Measurements from ENCODE around the gene LONP1. TPM values are rescaled to one million over a fixed set of nuclear protein-coding genes. Genes with fewer than 3 reads are reported as not detected.

The LONP1 gene
- total RNA-seq, 4 donors from 2014 or later = 40.9 to 81.7 (median 61.2) TPM

DNA sequence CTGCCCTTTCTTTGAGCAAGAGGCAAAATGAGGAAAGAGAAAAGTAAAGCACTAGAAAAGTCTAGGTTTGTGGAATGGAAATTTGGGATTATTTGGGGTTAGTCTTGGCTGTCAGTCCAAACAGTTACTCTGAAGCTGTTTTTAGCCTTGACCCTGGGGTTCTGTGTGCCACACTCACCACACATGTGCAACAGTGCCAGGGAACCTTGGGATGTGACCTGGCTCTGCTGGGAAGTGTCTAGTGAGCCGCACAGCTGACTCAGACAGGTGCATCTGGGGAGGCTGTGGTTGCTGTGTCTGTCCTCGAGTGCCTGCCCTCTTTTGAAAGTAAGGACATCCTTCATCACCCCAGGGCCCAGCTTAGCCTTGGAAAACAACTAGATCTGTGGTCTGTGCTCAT lies 55.4 kb downstream of the LONP1 start:
- intact Hi-C loops (cut with DNase I; ENCODE audit: low total_unique reads) = loop anchor here (10.0 kb wide), 1 partner anchor 50 kb away; no protein-coding TSS in a partner anchor
- no peak overlapping the region for H3K4me3 ChIP-seq (ENCODE audit: low read depth, poor library complexity, severe bottlenecking)
- TF ChIP-seq POLR2A (IDR thresholded peaks at IDR 0.05) = no peak
- TF ChIP-seq, protein P1, sequence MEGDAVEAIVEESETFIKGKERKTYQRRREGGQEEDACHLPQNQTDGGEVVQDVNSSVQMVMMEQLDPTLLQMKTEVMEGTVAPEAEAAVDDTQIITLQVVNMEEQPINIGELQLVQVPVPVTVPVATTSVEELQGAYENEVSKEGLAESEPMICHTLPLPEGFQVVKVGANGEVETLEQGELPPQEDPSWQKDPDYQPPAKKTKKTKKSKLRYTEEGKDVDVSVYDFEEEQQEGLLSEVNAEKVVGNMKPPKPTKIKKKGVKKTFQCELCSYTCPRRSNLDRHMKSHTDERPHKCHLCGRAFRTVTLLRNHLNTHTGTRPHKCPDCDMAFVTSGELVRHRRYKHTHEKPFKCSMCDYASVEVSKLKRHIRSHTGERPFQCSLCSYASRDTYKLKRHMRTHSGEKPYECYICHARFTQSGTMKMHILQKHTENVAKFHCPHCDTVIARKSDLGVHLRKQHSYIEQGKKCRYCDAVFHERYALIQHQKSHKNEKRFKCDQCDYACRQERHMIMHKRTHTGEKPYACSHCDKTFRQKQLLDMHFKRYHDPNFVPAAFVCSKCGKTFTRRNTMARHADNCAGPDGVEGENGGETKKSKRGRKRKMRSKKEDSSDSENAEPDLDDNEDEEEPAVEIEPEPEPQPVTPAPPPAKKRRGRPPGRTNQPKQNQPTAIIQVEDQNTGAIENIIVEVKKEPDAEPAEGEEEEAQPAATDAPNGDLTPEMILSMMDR (IDR thresholded peaks at IDR 0.05) = no peak
- WGBS, 2 donors = 85 to 89% methylated on average over 2 of the region's 2 CpGs
- no peak for DNase-seq (ENCODE audit: low spot score in 2 of 2)

DNA sequence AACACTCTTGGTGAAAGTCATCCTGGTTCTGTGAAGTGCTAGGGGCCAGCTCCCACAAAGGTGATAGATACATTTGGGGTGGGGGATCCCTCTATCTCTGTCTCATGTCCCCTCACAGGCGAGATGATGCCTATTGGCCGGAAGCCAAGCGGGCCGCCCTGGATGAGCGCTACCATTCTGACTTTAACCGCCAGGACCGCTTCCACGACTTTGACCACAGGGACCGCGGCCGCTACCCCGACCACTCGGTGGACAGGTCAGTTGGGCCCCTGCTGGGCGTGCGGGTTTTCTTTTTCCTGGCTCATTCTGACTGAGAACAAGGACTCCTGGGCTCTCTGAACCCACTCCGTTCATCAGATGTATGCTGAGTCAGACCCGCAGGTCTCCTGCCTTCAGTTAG lies 56.0 kb downstream of the LONP1 start:
- intact Hi-C loops (cut with DNase I; ENCODE audit: low total_unique reads) = loop anchor here (10.0 kb wide), 1 partner anchor 49 kb away; no protein-coding TSS in a partner anchor
- WGBS, 2 donors = 91 to 95% methylated on average over 17 of the region's 17 CpGs
- no peak overlapping the region for H3K4me3 ChIP-seq (ENCODE audit: low read depth, poor library complexity, severe bottlenecking)
- TF ChIP-seq POLR2A (IDR thresholded peaks at IDR 0.05) = no peak
- TF ChIP-seq, protein P1 (IDR thresholded peaks at IDR 0.05) = no peak
- DNase-seq (ENCODE audit: low spot score in 2 of 2) = no peak

DNA sequence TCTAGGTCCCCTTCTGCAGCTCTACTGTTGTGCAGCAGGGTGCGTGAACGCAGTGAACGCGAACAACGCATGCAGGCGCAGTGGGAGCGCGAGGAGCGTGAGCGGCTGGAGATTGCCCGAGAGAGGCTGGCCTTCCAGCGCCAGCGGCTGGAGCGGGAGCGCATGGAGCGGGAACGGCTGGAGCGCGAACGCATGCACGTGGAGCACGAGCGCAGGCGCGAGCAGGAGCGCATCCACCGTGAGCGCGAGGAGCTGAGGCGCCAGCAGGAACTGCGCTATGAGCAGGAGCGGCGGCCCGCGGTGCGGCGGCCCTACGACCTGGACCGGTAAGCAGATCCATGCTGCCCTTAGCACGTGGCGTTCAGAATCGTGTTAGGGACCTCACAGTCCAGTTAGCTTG lies 58.5 kb downstream of the LONP1 start:
- no peak for TF ChIP-seq POLR2A (IDR thresholded peaks at IDR 0.05)
- TF ChIP-seq, protein P1 (IDR thresholded peaks at IDR 0.05) = no peak
- WGBS, 2 donors = 96 to 97% methylated on average over 42 of the region's 42 CpGs
- H3K4me3 ChIP-seq (ENCODE audit: low read depth, poor library complexity, severe bottlenecking) = no peak overlapping the region
- no peak for DNase-seq (ENCODE audit: low spot score in 2 of 2)
- intact Hi-C loops (cut with DNase I; ENCODE audit: low total_unique reads) = loop anchor here (10.0 kb wide), 1 partner anchor 47 kb away; no protein-coding TSS in a partner anchor

DNA sequence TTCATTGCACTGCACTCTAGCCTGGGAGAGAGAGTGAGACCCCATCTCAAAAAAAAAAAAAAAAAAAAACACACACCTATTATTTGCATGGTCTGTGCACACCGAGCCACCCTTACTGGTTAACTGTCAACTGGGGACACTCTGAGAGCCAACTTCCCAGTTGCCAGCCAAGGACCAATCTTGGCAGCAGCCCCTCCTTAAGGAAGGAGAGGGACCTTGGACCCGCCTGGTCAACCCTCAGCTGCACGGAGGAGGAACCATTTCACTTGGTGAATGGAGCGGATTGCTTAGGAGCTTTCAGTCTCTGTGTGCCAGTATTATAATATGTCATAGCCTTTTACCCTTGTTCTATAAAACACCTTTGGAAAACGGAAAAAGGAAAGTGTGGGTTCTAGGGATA lies 64.5 kb downstream of the LONP1 start:
- intact Hi-C loops (cut with DNase I; ENCODE audit: low total_unique reads) = no loop called here
- 76 to 85% methylated on average over 5 of the region's 5 CpGs for WGBS, 2 donors
- no peak overlapping the region for H3K4me3 ChIP-seq (ENCODE audit: low read depth, poor library complexity, severe bottlenecking)
- no peak for TF ChIP-seq POLR2A (IDR thresholded peaks at IDR 0.05)
- TF ChIP-seq, protein P1 (IDR thresholded peaks at IDR 0.05) = no peak
- DNase-seq (ENCODE audit: low spot score in 2 of 2) = no peak

DNA sequence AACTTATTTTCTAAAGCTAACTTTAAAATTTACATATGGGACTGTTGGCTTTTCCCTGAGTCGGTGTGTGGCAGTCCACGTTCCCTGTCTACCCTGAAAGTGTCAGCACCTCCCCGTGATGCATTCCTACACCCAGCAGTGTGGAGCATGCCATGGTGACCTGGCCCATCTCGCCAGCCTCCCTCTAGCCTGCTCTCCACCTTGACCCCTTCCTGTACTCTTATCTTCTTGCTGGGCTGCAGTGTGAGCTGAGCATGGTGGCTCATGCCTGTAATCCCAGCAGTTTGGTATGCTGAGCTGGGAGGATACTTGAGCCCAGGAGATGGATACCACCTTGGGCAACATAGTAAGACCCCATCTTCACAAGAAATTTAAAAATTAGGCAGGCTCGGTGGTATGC lies 65.0 kb downstream of the LONP1 start:
- TF ChIP-seq, protein P1 (IDR thresholded peaks at IDR 0.05) = no peak
- DNase-seq (ENCODE audit: low spot score in 2 of 2) = no peak
- H3K4me3 ChIP-seq (ENCODE audit: low read depth, poor library complexity, severe bottlenecking) = no peak overlapping the region
- WGBS, 2 donors = 85 to 90% methylated on average over 5 of the region's 5 CpGs
- intact Hi-C loops (cut with DNase I; ENCODE audit: low total_unique reads) = no loop called here

DNA sequence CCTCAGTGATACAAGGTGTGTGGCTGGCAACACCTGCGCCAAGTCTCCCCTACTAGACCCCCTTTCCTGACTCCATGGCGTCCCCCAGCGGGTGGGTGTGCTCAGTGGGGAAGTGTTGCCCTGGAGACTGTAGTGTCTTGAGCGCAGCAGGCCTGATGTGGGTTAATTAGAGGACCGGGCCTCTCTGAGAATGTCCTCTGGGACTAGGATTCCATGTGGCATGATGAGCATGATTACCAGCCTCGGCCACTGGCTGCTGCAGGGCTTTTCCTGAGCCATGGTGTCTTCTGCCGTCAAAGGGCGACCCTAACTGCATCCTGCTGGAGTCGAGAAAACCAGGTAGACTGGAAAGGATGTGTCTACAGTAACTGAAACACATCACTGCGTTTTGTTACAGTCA lies 67.7 kb downstream of the LONP1 start:
- WGBS, 2 donors = 84 to 89% methylated on average over 10 of the region's 10 CpGs
- TF ChIP-seq, protein P1 (IDR thresholded peaks at IDR 0.05) = no peak
- no peak for TF ChIP-seq POLR2A (IDR thresholded peaks at IDR 0.05)
- intact Hi-C loops (cut with DNase I; ENCODE audit: low total_unique reads) = no loop called here
- no peak overlapping the region for H3K4me3 ChIP-seq (ENCODE audit: low read depth, poor library complexity, severe bottlenecking)
- DNase-seq (ENCODE audit: low spot score in 2 of 2) = no peak

All from lower leg skin (tissue), 4 donors.